GM12874 (cell line): ENCODE data around the gene SEZ6.

Experiments used
- TF ChIP-seq, protein P1 (sequence below): IDR thresholded peaks from 2 replicates; pipeline ENCODE4 v1.5.1; 2011; ENCODE audit warnings: low read depth, mild to moderate bottlenecking, control low read depth, low read length, moderate library complexity; ENCODE audit not compliant: insufficient read depth

Gene SEZ6

DNA sequence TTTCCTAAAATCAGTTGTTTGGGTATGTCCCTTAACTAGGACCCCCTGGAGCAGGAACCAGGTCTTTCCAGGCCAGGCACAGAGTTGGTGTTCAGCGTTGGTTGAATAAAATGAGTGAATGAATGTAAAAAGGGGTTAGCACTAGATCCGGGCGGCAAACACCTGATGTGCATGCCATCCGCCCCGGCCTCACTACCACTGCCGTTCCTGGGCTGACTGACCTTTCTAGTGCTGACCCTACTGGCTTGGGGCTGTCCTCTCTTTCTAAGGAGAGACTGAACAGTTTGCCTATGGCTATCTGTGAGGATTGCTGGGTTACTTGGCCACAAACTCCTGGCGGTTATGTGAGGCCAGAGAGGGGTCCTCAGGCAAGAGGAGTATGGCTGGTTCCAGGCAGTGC lies 44.4 kb downstream of the SEZ6 start:
- TF ChIP-seq, protein P1, sequence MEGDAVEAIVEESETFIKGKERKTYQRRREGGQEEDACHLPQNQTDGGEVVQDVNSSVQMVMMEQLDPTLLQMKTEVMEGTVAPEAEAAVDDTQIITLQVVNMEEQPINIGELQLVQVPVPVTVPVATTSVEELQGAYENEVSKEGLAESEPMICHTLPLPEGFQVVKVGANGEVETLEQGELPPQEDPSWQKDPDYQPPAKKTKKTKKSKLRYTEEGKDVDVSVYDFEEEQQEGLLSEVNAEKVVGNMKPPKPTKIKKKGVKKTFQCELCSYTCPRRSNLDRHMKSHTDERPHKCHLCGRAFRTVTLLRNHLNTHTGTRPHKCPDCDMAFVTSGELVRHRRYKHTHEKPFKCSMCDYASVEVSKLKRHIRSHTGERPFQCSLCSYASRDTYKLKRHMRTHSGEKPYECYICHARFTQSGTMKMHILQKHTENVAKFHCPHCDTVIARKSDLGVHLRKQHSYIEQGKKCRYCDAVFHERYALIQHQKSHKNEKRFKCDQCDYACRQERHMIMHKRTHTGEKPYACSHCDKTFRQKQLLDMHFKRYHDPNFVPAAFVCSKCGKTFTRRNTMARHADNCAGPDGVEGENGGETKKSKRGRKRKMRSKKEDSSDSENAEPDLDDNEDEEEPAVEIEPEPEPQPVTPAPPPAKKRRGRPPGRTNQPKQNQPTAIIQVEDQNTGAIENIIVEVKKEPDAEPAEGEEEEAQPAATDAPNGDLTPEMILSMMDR = no peak

DNA sequence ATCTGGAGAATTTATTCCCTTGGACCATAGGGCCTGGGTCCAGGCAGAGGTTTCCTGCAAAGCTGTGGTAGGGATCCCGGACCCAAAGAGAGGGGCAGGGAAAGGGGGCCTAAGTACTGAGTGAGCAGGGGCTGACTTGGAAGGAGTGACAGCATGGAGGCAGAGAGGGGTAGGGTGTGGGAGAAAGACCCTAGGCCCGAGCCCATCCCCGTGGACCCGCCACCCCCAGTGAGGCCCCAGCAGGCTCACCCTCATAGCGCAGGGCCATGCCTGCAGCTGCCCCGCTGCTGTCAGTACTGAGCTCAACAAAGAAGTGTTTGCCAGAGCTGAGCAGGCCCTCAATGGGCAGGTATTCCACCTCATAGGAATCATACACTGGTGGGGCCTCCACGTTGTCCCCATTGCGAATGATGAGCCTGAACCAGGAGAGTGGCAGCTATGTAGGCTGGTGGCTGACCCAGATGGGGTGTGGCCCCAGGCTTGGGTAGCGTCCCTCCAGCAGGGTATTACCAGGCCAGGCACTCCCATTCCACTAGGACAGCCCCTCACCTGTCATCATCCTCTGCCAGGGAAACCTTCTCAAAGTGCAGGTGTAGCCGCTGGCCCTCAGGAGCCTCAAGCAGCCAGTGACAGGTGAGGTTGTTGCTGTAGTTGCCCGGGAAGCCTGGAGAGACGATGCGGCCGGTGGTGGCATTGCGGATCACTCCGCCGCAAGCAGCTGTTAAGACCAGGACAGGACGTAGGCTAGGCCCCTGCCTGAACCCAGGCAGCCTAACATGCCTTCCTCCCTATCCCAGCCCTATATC lies 45.4 kb downstream of the SEZ6 start:
- TF ChIP-seq, protein P1 = no peak

DNA sequence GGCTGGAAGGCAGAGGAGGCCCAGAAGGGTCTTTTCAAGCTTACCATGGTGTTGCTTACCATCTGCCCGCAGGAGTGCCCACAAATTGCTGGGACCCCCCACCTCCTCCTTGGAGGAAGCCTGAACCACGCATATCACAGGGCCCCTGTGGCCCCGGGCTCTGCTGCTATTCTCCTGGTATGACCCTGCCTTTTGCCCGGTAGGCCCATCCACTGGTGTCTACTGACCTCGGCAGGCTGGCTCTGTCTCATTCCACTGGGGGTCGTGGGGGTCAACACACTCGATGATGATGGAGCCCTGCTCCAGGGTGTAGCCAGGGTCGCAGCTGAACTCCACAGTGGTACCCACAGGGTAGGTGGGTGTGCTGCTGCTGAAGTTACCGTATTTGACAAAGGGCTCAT lies 46.4 kb downstream of the SEZ6 start:
- TF ChIP-seq, protein P1 = no peak

DNA sequence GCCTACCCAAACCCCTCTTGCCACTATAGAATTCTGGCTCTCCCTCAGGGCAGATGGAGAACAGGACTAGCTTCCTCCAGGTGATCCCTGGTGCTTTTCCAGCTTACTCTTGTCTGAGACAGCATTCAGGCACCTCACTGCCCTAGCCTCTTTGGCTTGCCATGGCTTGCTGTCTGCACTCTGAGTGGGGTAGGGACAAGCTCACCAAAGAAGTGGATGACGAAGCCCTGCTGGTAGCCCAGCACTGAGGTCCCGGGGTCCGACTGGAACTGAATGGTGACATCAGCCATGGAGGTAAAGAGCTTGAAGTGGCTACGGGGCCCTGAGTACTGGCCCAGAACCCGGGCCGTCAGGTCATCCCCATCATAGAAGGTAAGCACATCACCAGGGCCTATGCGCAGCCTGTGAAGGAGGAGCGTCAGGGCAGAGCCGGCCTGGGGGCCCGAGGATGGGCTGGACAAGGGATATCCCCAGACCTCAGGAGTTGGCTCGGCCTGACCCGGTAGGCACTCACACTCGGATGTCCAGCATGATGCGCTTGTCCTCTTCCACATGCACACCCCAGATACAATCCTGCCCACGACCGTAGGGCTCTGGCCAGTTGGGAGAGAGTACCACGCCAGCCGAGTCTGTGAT lies 46.9 kb downstream of the SEZ6 start:
- TF ChIP-seq, protein P1 = no peak

DNA sequence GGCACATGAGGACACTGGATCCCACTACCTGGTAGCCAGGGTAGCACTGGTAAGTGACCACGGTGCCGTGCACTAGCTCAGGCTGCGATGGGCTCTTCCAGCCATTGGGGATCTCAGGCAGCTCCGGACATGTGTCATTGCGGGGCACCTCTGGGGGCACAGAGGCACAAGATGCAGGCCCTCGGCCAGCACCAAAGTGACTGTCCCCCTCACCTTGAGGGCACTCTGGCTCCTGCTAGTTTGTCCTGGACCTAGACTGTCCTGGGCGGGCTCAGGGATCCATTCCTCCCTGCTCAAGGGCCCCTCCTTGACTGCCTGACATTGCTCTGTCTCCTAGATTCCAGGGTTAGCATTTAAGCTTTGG lies 47.9 kb downstream of the SEZ6 start:
- TF ChIP-seq, protein P1 = no peak

DNA sequence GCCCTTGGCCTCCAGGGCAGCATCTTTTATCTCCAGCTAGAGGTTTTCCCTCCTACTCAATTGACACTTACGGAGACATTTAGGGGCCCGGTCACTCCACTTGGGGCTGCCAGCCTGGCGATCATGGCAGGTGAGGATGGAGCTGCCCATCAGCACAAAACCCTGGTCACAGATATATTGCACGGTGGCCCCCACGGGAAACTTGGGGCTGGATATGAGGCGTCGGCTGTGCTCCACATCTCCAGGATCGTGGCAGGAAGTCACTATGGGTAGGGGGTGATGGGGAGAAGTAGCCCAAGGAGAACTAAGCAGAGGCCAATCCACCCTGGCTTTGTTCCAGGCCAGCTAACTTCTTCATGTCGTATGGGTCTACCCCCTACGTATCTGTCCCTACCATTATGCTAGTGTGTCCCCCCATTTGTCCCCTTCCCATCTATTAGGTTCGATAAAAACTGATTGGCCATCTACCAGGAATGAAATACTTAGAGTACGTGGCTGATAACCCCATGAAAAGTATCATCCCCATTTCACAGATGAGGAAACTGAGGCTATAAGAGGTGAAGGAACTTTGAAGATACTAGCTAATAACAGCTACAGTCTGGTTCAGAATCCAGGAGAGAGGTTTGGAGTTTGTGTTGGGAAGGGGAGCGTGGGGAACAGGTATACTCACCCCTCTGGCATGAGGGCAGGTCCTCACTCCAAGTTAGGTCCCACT lies 48.4 kb downstream of the SEZ6 start:
- TF ChIP-seq, protein P1 = no peak

DNA sequence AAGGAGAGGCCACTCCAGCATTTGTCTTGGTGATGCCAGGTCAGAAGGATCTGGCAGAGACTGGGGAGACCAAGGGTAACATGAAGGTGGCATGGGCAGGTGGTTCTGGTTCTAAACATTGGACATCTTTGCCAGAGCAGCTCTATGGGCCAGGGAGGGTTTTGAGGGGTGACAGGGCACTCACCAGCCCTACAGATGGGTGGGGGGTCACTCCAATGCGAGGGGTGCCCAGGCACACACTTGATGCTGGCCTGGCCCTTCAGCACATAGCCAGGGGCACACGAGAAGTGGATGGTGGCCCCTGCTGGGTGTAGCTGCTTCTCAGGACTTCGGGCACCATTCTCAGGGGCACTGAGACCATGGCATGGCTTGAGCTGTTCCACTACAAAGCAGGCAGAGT lies 49.0 kb downstream of the SEZ6 start:
- TF ChIP-seq, protein P1 = no peak
